Loucy (cell line): ENCODE data around the gene VWA1.
"Not testable (repeated sequence)": the region's sequence is repeated elsewhere in the genome, so short reads cannot be mapped to it uniquely, and the experiment has no call there.

Experiments
- H2AFZ ChIP-seq: fragments of 200-600 bp; sonication (generic); 2 replicates; pipeline ENCODE4 v1.6.0; 2016; ENCODE audit warnings: antibody characterized with exemption, mild to moderate bottlenecking, low read length, moderate library complexity
- H3F3A ChIP-seq: fragments of 200-600 bp; 2 replicates; pipeline ENCODE4 v1.6.0; 2016; ENCODE audit warnings: antibody characterized with exemption, low read depth, mild to moderate bottlenecking
- H3K27me3 ChIP-seq: fragments of 200-600 bp; sonication (generic); 2 replicates; pipeline ENCODE4 v1.6.1; 2014; ENCODE audit warnings: low read length, mild to moderate bottlenecking; ENCODE audit not compliant: insufficient read depth, poor library complexity, severe bottlenecking
- H3K36me3 ChIP-seq: fragments of 200-600 bp; sonication (generic); 2 replicates; pipeline ENCODE4 v1.6.1; 2016; ENCODE audit warnings: low read length; ENCODE audit not compliant: insufficient read depth
- H3K4me1 ChIP-seq: fragments of 200-600 bp; sonication (generic); 2 replicates; pipeline ENCODE4 v1.5.1; 2014; ENCODE audit warnings: low read length, mild to moderate bottlenecking; ENCODE audit not compliant: insufficient read depth, poor library complexity, severe bottlenecking
- H3K4me2 ChIP-seq: fragments of 200-600 bp; sonication (generic); 2 replicates; pipeline ENCODE4 v1.6.0; 2014; ENCODE audit warnings: antibody characterized with exemption, low read length, low read depth, mild to moderate bottlenecking; ENCODE audit not compliant: poor library complexity, severe bottlenecking
- H3K4me3 ChIP-seq: fragments of 200-600 bp; sonication (generic); 2 replicates; pipeline ENCODE4 v1.5.1; 2014; ENCODE audit warnings: low read length, mild to moderate bottlenecking, mixed read lengths; ENCODE audit not compliant: poor library complexity, severe bottlenecking
- H3K79me2 ChIP-seq: fragments of 200-600 bp; sonication (generic); 2 replicates; pipeline ENCODE4 v1.6.1; 2014; ENCODE audit warnings: low read length; ENCODE audit not compliant: insufficient read depth
- H3K9ac ChIP-seq: fragments of 200-600 bp; sonication (generic); 2 replicates; pipeline ENCODE4 v1.6.0; 2014; ENCODE audit warnings: mild to moderate bottlenecking, low read depth, low read length, moderate library complexity; ENCODE audit not compliant: poor library complexity, severe bottlenecking
- H3K9me2 ChIP-seq: fragments of 200-600 bp; sonication (generic); replicated peaks from 2 replicates; pipeline ENCODE4 v1.6.1; 2016; ENCODE audit warnings: low read depth, low read length, mixed read lengths
- H3K9me3 ChIP-seq: fragments of 200-600 bp; sonication (generic); 2 replicates; pipeline ENCODE4 v1.6.1; 2014; ENCODE audit warnings: mild to moderate bottlenecking, antibody characterized with exemption, low read length, low read depth; ENCODE audit not compliant: insufficient read depth
- H4K20me1 ChIP-seq: fragments of 200-600 bp; sonication (generic); 2 replicates; pipeline ENCODE4 v1.6.0; 2014; ENCODE audit warnings: antibody characterized with exemption, low read length, mild to moderate bottlenecking; ENCODE audit not compliant: insufficient read depth, poor library complexity, severe bottlenecking
- CTCF ChIP-seq: fragments of 200-600 bp; sonication (generic); conservative IDR thresholded peaks from 2 replicates; pipeline ENCODE4 v1.5.1; 2014; ENCODE audit warnings: mild to moderate bottlenecking, antibody characterized with exemption, low read length
- EZH2phosphoT487 ChIP-seq: fragments of 200-600 bp; IDR thresholded peaks from 2 replicates; pipeline ENCODE4 v1.6.1; 2018; ENCODE audit warnings: antibody characterized with exemption, mild to moderate bottlenecking, moderate library complexity, borderline replicate concordance

Gene VWA1

GRCh38 chr1:1479547-1480487 is 44.3 kb downstream of the VWA1 start:
- Histone ChIP-seq H3K9ac (no peak overlapping the region), H4K20me1 (no peaks in the 10 kb centered on the region), H3K36me3 (peaks cover 26% of the 10 kb centered on the region; the same call in 1 of the 2 replicates), H2AFZ (no peak overlapping the region), H3K4me3 (no peak overlapping the region), H3K4me2 (no peak overlapping the region), H3K4me1 (no peaks in the 10 kb centered on the region), H3F3A (no peaks in the 10 kb centered on the region), H3K9me3 (no peaks in the 10 kb centered on the region), H3K79me2 (peaks cover 7% of the 10 kb centered on the region; the same call in 1 of the 2 replicates), H3K9me2 (no peaks in the 10 kb centered on the region), H3K27me3 (no peaks in the 10 kb centered on the region)
- TF ChIP-seq EZH2phosphoT487 (no peak), CTCF (no peak)

GRCh38 chr1:1480488-1480867 is 45.0 kb downstream of the VWA1 start:
- H3K4me3 ChIP-seq, H4K20me1 ChIP-seq, H3K4me2 ChIP-seq, H2AFZ ChIP-seq, H3F3A ChIP-seq, H3K4me1 ChIP-seq, H3K9me2 ChIP-seq, H3K9me3 ChIP-seq, H3K9ac ChIP-seq, H3K27me3 ChIP-seq, H3K79me2 ChIP-seq: not testable (repeated sequence)
- H3K36me3 ChIP-seq = peaks cover 26% of the 10 kb centered on the region; the same call in 1 of the 2 replicates

GRCh38 chr1:1481811-1482210 is 46.3 kb downstream of the VWA1 start:
- H3K4me2 ChIP-seq, H2AFZ ChIP-seq, H3K9me3 ChIP-seq, H3K79me2 ChIP-seq, H3F3A ChIP-seq, H3K27me3 ChIP-seq, H3K9ac ChIP-seq, H3K4me3 ChIP-seq, H3K4me1 ChIP-seq, H3K9me2 ChIP-seq, H4K20me1 ChIP-seq: not testable (repeated sequence)
- peaks cover 26% of the 10 kb centered on the region; the same call in 1 of the 2 replicates for H3K36me3 ChIP-seq

GRCh38 chr1:1482856-1483255 is 47.4 kb downstream of the VWA1 start:
- Histone ChIP-seq H3K79me2 (no peaks in the 10 kb centered on the region), H3K4me3 (no peak overlapping the region), H3K36me3 (peaks cover 26% of the 10 kb centered on the region; the same call in 1 of the 2 replicates), H3K9me3 (no peaks in the 10 kb centered on the region), H3K27me3 (no peaks in the 10 kb centered on the region), H2AFZ (no peak overlapping the region), H3K4me2 (no peak overlapping the region), H4K20me1 (no peaks in the 10 kb centered on the region), H3K9ac (no peak overlapping the region), H3F3A (no peaks in the 10 kb centered on the region), H3K4me1 (no peaks in the 10 kb centered on the region), H3K9me2 (no peaks in the 10 kb centered on the region)
- TF ChIP-seq EZH2phosphoT487 = no peak
- TF ChIP-seq CTCF = no peak
